ENCODE measurements around the gene ARPC4.

ARPC4 gene

DNA sequence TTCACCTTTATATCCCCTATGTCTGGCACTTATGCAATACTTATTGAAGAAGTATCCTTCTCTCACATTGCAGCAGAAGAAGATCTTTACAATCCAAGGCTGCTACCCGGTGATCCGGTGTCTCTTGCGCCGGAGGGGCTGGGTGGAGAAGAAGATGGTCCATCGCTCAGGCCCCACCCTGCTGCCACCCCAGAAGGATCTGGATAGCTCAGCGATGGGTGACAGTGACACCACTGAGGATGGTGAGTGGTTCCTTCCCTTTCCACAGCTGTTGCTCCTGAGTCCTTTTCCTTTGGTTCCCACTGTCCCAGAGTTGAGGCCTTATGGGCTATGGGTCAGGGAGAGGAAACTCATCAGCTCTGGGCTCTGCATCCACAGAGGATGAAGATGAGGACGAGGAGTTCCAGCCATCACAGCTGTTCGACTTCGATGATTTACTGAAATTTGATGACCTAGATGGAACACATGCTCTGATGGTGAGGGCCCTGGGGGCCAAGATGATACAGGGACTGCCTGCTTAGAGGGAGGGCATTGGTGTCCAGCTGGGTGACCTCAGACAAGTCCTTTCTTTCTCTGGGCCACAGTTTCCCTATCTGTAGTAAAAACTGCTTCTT is 20.1 kb downstream of the ARPC4 start:
- H3K4me3 ChIP-seq (ENCODE audit: low read length), result no peak overlapping the region
- no peaks in the 10 kb centered on the region for H3K36me3 ChIP-seq (ENCODE audit: control insufficient read depth, low read depth, low read length)
- H3K27ac ChIP-seq (ENCODE audit: low read length), result no peak overlapping the region
- H3K27me3 ChIP-seq (ENCODE audit: control insufficient read depth, insufficient read depth, low read length), result peaks cover 13% of the 10 kb centered on the region
- H3K9me3 ChIP-seq (ENCODE audit: control insufficient read depth, low read depth, low read length), result no peaks in the 10 kb centered on the region
- peaks cover 9% of the 10 kb centered on the region for H3K4me1 ChIP-seq (ENCODE audit: control insufficient read depth, low read depth, low read length)
- no peak overlapping the region for H3K9ac ChIP-seq (ENCODE audit: low read length)

DNA sequence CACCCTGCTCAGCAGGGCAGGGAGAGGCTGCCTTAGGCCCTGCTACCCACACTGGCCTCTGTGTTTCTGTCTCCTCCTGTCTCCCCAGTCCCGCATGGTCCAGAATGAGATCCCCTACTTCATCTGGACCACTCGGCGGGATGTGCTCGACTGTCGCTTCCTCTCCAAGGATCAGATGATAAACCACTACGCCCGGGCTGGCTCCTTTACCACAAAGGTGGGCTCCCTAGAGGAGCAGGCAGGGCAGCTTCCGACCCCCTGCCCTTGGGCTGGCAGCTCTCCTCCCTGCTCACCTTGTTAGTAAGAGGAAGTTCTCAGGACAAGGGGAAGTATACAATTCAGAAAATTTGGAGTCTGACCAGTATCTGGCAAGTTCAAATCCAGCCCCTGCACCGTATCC is 23.1 kb downstream of the ARPC4 start:
- H3K9me3 ChIP-seq (ENCODE audit: control insufficient read depth, low read depth, low read length), result no peaks in the 10 kb centered on the region
- H3K27me3 ChIP-seq (ENCODE audit: control insufficient read depth, insufficient read depth, low read length), result peaks cover 7% of the 10 kb centered on the region
- no peak overlapping the region for H3K27ac ChIP-seq (ENCODE audit: low read length)
- H3K4me1 ChIP-seq (ENCODE audit: control insufficient read depth, low read depth, low read length), result no peaks in the 10 kb centered on the region
- H3K4me3 ChIP-seq (ENCODE audit: low read length), result no peak overlapping the region
- H3K36me3 ChIP-seq (ENCODE audit: control insufficient read depth, low read depth, low read length), result no peaks in the 10 kb centered on the region
- no peak overlapping the region for H3K9ac ChIP-seq (ENCODE audit: low read length)

DNA sequence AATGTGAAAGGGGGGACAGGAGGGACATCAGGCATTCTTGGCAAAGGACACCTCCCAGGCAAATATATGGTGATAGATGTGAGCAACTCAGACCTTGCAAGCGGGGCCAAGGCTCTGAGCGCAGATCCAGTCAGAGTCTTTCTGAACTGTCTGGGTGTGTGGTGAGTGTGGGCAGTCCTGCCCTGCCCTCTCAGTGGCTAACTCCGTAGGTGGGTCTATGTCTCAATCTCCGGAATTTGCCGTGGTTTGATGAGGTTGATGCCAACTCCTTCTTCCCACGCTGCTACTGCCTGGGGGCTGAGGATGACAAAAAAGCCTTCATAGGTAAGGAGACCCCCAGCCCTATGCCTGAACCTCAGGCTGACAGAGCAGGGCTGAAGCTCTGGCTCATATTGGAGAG is 24.6 kb downstream of the ARPC4 start:
- Histone ChIP-seq H3K4me1 (ENCODE audit: control insufficient read depth, low read depth, low read length) (no peaks in the 10 kb centered on the region), H3K9me3 (ENCODE audit: control insufficient read depth, low read depth, low read length) (no peaks in the 10 kb centered on the region), H3K9ac (ENCODE audit: low read length) (no peak overlapping the region), H3K27ac (ENCODE audit: low read length) (no peak overlapping the region), H3K36me3 (ENCODE audit: control insufficient read depth, low read depth, low read length) (no peaks in the 10 kb centered on the region), H3K4me3 (ENCODE audit: low read length) (no peak overlapping the region), H3K27me3 (ENCODE audit: control insufficient read depth, insufficient read depth, low read length) (no peaks in the 10 kb centered on the region)

DNA sequence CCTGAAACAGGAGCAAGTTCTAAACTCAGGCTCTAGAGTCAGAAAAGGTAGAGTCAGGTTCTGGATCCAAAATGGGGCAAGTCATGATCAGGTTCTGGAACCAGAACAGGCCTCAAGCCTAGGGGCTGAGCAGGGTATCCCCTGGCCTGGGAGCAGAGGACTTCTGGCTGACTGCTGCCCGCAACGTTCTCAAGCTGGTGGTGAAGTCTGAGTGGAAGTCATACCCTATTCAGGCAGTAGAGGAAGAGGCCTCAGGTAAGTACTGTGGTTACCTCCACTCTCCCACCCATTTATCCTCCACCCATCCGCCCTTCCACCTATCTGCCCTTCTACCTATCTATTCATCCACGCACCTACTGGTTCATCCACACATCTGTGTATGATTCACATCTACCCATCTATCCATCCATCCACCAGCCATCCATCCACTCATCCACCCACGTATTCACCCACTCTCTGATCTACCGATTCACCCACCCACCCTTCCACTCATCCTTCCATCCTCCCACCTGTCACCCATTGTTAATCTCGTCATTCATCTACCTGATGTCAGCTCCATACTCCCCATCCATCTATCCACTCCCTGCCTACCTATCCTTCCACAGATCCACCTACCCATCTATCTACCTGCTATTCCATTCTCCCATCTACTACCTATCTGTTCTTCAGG is 25.9 kb downstream of the ARPC4 start:
- Histone ChIP-seq H3K4me1 (ENCODE audit: control insufficient read depth, low read depth, low read length) (no peaks in the 10 kb centered on the region), H3K27me3 (ENCODE audit: control insufficient read depth, insufficient read depth, low read length) (no peaks in the 10 kb centered on the region), H3K4me3 (ENCODE audit: low read length) (no peak overlapping the region), H3K9ac (ENCODE audit: low read length) (no peak overlapping the region), H3K9me3 (ENCODE audit: control insufficient read depth, low read depth, low read length) (no peaks in the 10 kb centered on the region), H3K36me3 (ENCODE audit: control insufficient read depth, low read depth, low read length) (no peaks in the 10 kb centered on the region), H3K27ac (ENCODE audit: low read length) (no peak overlapping the region)

GRCh38 chr3:9820543-9820942 is 27.7 kb downstream of the ARPC4 start:
- no peak overlapping the region for H3K4me3 ChIP-seq (ENCODE audit: low read length)
- no peaks in the 10 kb centered on the region for H3K27me3 ChIP-seq (ENCODE audit: control insufficient read depth, insufficient read depth, low read length)
- H3K36me3 ChIP-seq (ENCODE audit: control insufficient read depth, low read depth, low read length), result no peaks in the 10 kb centered on the region
- H3K9me3 ChIP-seq (ENCODE audit: control insufficient read depth, low read depth, low read length), result no peaks in the 10 kb centered on the region
- no peaks in the 10 kb centered on the region for H3K4me1 ChIP-seq (ENCODE audit: control insufficient read depth, low read depth, low read length)
- no peak overlapping the region for H3K9ac ChIP-seq (ENCODE audit: low read length)
- no peak overlapping the region for H3K27ac ChIP-seq (ENCODE audit: low read length)

DNA sequence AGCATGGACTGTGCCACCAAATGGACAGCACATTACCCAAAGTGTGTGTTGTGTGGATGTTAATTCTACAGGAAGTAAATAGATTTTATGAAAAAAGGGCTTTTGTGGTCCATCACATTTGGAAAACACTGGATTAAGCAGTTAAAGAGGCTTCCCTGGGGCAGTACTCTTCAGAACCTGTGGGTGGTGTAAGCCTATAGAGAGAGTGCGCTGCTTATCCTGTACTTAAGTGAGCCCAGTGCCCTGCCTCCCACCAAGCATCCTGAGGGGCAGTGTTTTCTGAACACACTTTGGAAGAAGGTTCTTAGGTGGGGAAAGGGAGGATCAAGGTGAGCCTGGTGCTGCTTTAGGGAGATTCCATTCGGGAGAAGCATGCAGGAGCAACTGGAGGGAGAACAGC is 28.1 kb downstream of the ARPC4 start:
- H3K36me3 ChIP-seq (ENCODE audit: control insufficient read depth, low read depth, low read length), result no peaks in the 10 kb centered on the region

DNA sequence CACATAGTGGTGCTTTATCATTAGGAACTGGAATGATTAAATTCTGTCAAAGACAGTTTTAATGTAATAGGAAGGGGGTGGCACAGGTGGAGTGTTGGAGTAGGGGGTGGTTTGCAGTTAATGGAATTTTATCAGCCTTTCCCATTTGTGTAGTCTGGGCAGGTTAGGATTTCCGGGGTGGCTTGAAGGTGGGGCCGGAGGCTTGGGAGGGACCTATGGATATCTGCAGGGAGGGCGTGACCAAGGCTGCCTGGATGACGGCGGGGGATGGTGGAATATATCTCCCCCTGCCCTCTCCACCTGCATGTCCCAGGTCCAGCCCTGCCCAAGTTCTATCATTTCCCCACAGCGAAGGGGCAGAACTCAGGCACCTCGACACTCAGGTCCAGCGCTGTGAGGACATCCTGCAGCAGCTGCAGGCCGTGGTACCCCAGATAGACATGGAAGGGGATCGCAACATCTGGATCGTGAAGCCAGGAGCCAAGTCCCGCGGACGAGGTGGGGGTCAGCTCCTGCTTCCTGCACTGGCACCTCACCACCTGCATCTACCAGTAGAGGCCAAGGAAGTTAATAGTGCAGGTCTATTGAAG is 32.7 kb downstream of the ARPC4 start:
- Histone ChIP-seq H3K9ac (ENCODE audit: low read length) (no peak overlapping the region), H3K27ac (ENCODE audit: low read length) (no peak overlapping the region), H3K27me3 (ENCODE audit: control insufficient read depth, insufficient read depth, low read length) (no peaks in the 10 kb centered on the region), H3K9me3 (ENCODE audit: control insufficient read depth, low read depth, low read length) (no peaks in the 10 kb centered on the region), H3K4me3 (ENCODE audit: low read length) (no peak overlapping the region), H3K36me3 (ENCODE audit: control insufficient read depth, low read depth, low read length) (no peaks in the 10 kb centered on the region), H3K4me1 (ENCODE audit: control insufficient read depth, low read depth, low read length) (no peaks in the 10 kb centered on the region)

More for the DNA sequence above, 28.1 kb downstream of the ARPC4 start:
- Histone ChIP-seq H3K9me3 (ENCODE audit: control insufficient read depth, low read depth, low read length) (no peaks in the 10 kb centered on the region), H3K27ac (ENCODE audit: low read length) (no peak overlapping the region), H3K4me3 (ENCODE audit: low read length) (no peak overlapping the region), H3K9ac (ENCODE audit: low read length) (no peak overlapping the region), H3K27me3 (ENCODE audit: control insufficient read depth, insufficient read depth, low read length) (no peaks in the 10 kb centered on the region), H3K4me1 (ENCODE audit: control insufficient read depth, low read depth, low read length) (no peaks in the 10 kb centered on the region)

DNA sequence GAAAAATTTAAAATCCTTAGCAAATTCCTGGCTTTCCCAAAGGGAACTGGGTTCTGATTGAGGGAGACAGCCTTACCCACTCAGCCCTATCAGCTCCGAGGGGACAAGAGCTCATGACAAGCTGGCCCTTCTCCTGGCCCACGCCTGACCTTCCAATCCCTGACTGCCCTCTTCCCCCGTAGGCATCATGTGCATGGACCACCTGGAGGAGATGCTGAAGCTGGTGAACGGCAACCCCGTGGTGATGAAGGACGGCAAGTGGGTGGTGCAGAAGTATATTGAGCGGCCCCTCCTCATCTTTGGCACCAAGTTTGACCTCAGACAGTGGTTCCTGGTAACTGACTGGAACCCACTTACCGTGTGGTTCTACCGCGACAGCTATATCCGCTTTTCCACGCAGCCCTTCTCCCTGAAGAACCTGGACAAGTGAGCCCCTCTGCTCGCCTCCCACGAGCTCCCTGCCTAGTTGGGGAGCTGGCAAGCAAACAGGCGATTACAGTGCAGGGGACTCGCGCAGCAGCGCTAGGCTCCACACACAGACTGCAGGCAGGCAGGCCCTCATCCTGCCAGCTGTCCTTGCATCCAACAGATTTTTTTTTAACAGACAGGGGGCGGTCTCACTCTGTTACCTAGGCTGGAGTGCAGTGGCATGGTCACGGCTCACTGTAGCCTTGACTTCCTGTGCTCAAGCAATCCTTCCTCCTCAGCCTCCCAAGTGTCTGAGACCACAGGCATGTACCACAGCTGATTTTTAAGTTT is 34.1 kb downstream of the ARPC4 start:
- Histone ChIP-seq H3K27ac (ENCODE audit: low read length) (no peak overlapping the region), H3K27me3 (ENCODE audit: control insufficient read depth, insufficient read depth, low read length) (no peaks in the 10 kb centered on the region), H3K9me3 (ENCODE audit: control insufficient read depth, low read depth, low read length) (no peaks in the 10 kb centered on the region)

GRCh38 chr3:9828801-9829755 is 36.2 kb downstream of the ARPC4 start:
- no peaks in the 10 kb centered on the region for H3K4me1 ChIP-seq (ENCODE audit: control insufficient read depth, low read depth, low read length)
- no peak overlapping the region for H3K27ac ChIP-seq (ENCODE audit: low read length)
- no peak overlapping the region for H3K4me3 ChIP-seq (ENCODE audit: low read length)
- no peak overlapping the region for H3K9ac ChIP-seq (ENCODE audit: low read length)
- no peaks in the 10 kb centered on the region for H3K9me3 ChIP-seq (ENCODE audit: control insufficient read depth, low read depth, low read length)
- no peaks in the 10 kb centered on the region for H3K27me3 ChIP-seq (ENCODE audit: control insufficient read depth, insufficient read depth, low read length)
- H3K36me3 ChIP-seq (ENCODE audit: control insufficient read depth, low read depth, low read length), result no peaks in the 10 kb centered on the region

More for the DNA sequence above, 34.1 kb downstream of the ARPC4 start:
- Histone ChIP-seq H3K4me1 (ENCODE audit: control insufficient read depth, low read depth, low read length) (no peaks in the 10 kb centered on the region), H3K36me3 (ENCODE audit: control insufficient read depth, low read depth, low read length) (no peaks in the 10 kb centered on the region), H3K9ac (ENCODE audit: low read length) (no peak overlapping the region), H3K4me3 (ENCODE audit: low read length) (no peak overlapping the region)

GRCh38 chr3:9831253-9831652 is 38.4 kb downstream of the ARPC4 start:
- no peak overlapping the region for H3K4me3 ChIP-seq (ENCODE audit: low read length)
- no peak overlapping the region for H3K9ac ChIP-seq (ENCODE audit: low read length)
- H3K4me1 ChIP-seq (ENCODE audit: control insufficient read depth, low read depth, low read length), result no peaks in the 10 kb centered on the region
- H3K27ac ChIP-seq (ENCODE audit: low read length), result no peak overlapping the region
- H3K36me3 ChIP-seq (ENCODE audit: control insufficient read depth, low read depth, low read length), result no peaks in the 10 kb centered on the region
- H3K9me3 ChIP-seq (ENCODE audit: control insufficient read depth, low read depth, low read length), result no peaks in the 10 kb centered on the region
- no peaks in the 10 kb centered on the region for H3K27me3 ChIP-seq (ENCODE audit: control insufficient read depth, insufficient read depth, low read length)

- H3K9ac ChIP-seq (ENCODE audit: low read length), result no peak overlapping the region
- H3K27me3 ChIP-seq (ENCODE audit: control insufficient read depth, insufficient read depth, low read length), result no peaks in the 10 kb centered on the region
- H3K27ac ChIP-seq (ENCODE audit: low read length), result no peak overlapping the region
- no peaks in the 10 kb centered on the region for H3K4me1 ChIP-seq (ENCODE audit: control insufficient read depth, low read depth, low read length)
- no peaks in the 10 kb centered on the region for H3K9me3 ChIP-seq (ENCODE audit: control insufficient read depth, low read depth, low read length)
- H3K4me3 ChIP-seq (ENCODE audit: low read length), result no peak overlapping the region
- no peaks in the 10 kb centered on the region for H3K36me3 ChIP-seq (ENCODE audit: control insufficient read depth, low read depth, low read length)
Measured at GRCh38 chr3:9833078-9833477, 40.2 kb downstream of the ARPC4 start.

Measured in iPS-18a (cell line).